ENCODE results near the gene SCIMP.

GRCh38 chr17:5269241-5269960 is 34.7 kb upstream of the SCIMP start:
- TF ChIP-seq, protein P1, sequence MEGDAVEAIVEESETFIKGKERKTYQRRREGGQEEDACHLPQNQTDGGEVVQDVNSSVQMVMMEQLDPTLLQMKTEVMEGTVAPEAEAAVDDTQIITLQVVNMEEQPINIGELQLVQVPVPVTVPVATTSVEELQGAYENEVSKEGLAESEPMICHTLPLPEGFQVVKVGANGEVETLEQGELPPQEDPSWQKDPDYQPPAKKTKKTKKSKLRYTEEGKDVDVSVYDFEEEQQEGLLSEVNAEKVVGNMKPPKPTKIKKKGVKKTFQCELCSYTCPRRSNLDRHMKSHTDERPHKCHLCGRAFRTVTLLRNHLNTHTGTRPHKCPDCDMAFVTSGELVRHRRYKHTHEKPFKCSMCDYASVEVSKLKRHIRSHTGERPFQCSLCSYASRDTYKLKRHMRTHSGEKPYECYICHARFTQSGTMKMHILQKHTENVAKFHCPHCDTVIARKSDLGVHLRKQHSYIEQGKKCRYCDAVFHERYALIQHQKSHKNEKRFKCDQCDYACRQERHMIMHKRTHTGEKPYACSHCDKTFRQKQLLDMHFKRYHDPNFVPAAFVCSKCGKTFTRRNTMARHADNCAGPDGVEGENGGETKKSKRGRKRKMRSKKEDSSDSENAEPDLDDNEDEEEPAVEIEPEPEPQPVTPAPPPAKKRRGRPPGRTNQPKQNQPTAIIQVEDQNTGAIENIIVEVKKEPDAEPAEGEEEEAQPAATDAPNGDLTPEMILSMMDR (IDR thresholded peaks at IDR 0.05): no peak
- TF ChIP-seq POLR2AphosphoS5 (IDR thresholded peaks at IDR 0.05) (no peak), EP300 (IDR thresholded peaks at IDR 0.05) (no peak), POLR2A (IDR thresholded peaks at IDR 0.05) (no peak)

Data from sigmoid colon (tissue), 4 donors.